Sigmoid colon (tissue), 7 donors: ENCODE measurements around the gene C1QA. TPM values are rescaled to one million over a fixed set of nuclear protein-coding genes. Genes with fewer than 3 reads are reported as not detected.

ENCODE experiments used
- DNase-seq: peaks from one replicate; pipeline ENCODE4 v3.0.0-alpha.2; 2019
- H3K27ac ChIP-seq, 4 donors: fragments of 200-600 bp; sonication (generic); one replicate each; pipeline ENCODE4 v1.5.1; 2016 to 2019; ENCODE audit warnings: mild to moderate bottlenecking in 1 of 4
- H3K27me3 ChIP-seq, 3 donors: fragments of 200-600 bp; sonication (generic); one replicate each; pipeline ENCODE4 v1.5.1; 2019; ENCODE audit warnings: mild to moderate bottlenecking in 1 of 3
- H3K36me3 ChIP-seq, 4 donors: fragments of 200-600 bp; sonication (generic); one replicate each; pipeline ENCODE4 v1.5.1; 2016 to 2019
- H3K4me1 ChIP-seq, 4 donors: fragments of 200-600 bp; sonication (generic); one replicate each; pipeline ENCODE4 v1.5.1; 2017 to 2019
- H3K4me3 ChIP-seq, 4 donors: fragments of 200-600 bp; sonication (generic); one replicate each; pipeline ENCODE4 v1.5.1; 2017 to 2019; ENCODE audit warnings: mild to moderate bottlenecking in 2 of 4, moderate library complexity in 1 of 4
- H3K9me3 ChIP-seq, 4 donors: fragments of 200-600 bp in 3 of 4; sonication (generic) in 3 of 4; one replicate each; pipeline versions ENCODE4 v1.5.1 to v1.6.1; 2013 to 2019
- EP300 ChIP-seq, 4 donors: sonication (generic); formaldehyde crosslinking; IDR thresholded peaks; one replicate each; pipeline ENCODE4 v1.6.1; 2017; ENCODE audit warnings: antibody characterized with exemption in 4 of 4
- POLR2A ChIP-seq, 2 donors: fragments of 450-650 bp; IDR thresholded peaks; one replicate each; pipeline ENCODE4 v1.6.1; 2016; ENCODE audit warnings: antibody characterized with exemption in 2 of 2, mild to moderate bottlenecking in 2 of 2, moderate library complexity in 2 of 2
- POLR2AphosphoS5 ChIP-seq, 4 donors: sonication (generic); formaldehyde crosslinking; IDR thresholded peaks; one replicate each; pipeline ENCODE4 v1.6.1; 2017; ENCODE audit warnings: antibody characterized with exemption in 4 of 4
- WGBS, 2 donors: extraction: QIAGEN DNeasy Blood & Tissue Kit; methylation state at CpG; one replicate each; pipeline ENCODE4 v1.1.7; 2013; 5-methylcytosine and 5-hydroxymethylcytosine counted together
- intact Hi-C: fragments of 100-400 bp; cut with DNase I; formaldehyde crosslinking; loops from one replicate; pipeline ENCODE4 v1.15.1; 2023
- polyA plus RNA-seq, 3 donors: library from polyadenylated mRNA; stranded (reverse); fragments of 200-250 nt; gene quantifications; one replicate each; pipeline ENCODE4 v1.2.3, GENCODE V29; 2013
- total RNA-seq, 4 donors: library from RNA; depleted of rRNA; stranded (reverse); fragments of >200 nt; gene quantifications; one replicate each; pipeline ENCODE4 v1.1.0, GENCODE V29; 2016
- TF ChIP-seq, protein P1 (sequence below), 4 experiments: fragments of 450-650 bp in 3 of 4; fragments of 200-600 bp in 1 of 4; IDR thresholded peaks; one replicate each; pipeline ENCODE4 v1.5.1; 2016 to 2019; ENCODE audit warnings: antibody characterized with exemption in 4 of 4, mild to moderate bottlenecking in 3 of 4, moderate library complexity in 2 of 4
- donor health status: healthy with polysubstance abuse.
- donor health status: Bipolar disorder and iron deficiency.
- donor health status: healthy.

C1QA gene
- total and polyA plus RNA-seq, 7 donors, result 80.3 to 523 (median 226) TPM

DNA sequence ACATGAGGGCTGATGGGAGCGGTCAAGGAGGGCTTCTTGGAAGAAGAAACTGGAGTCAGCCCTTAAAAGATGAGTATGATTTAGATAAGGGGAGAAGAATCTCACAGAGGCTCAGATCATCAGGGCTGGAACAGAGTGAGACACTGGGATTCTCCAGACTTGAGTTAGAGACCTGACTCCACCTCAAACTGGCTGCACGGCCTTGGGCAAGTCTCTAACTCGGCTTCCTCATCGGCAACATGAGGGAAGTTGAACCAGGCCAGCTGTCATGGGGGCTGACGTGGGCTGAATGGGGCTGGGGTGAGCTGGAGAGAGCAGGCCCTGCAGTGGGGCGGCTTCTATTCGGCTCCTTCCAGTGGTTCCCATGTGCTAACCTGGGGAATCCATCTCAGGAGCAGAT is 9.5 kb downstream of the C1QA start:
- H3K9me3 ChIP-seq, result no peaks in the 10 kb centered on the region
- no peak overlapping the region for H3K27ac ChIP-seq
- TF ChIP-seq EP300 (IDR thresholded peaks at IDR 0.05), result no peak
- TF ChIP-seq, protein P1, sequence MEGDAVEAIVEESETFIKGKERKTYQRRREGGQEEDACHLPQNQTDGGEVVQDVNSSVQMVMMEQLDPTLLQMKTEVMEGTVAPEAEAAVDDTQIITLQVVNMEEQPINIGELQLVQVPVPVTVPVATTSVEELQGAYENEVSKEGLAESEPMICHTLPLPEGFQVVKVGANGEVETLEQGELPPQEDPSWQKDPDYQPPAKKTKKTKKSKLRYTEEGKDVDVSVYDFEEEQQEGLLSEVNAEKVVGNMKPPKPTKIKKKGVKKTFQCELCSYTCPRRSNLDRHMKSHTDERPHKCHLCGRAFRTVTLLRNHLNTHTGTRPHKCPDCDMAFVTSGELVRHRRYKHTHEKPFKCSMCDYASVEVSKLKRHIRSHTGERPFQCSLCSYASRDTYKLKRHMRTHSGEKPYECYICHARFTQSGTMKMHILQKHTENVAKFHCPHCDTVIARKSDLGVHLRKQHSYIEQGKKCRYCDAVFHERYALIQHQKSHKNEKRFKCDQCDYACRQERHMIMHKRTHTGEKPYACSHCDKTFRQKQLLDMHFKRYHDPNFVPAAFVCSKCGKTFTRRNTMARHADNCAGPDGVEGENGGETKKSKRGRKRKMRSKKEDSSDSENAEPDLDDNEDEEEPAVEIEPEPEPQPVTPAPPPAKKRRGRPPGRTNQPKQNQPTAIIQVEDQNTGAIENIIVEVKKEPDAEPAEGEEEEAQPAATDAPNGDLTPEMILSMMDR (IDR thresholded peaks at IDR 0.05), result no peak
- TF ChIP-seq POLR2A (IDR thresholded peaks at IDR 0.05), result no peak
- no peak for TF ChIP-seq POLR2AphosphoS5 (IDR thresholded peaks at IDR 0.05)
- no peak for DNase-seq
- peaks cover 0 to 8% (median 0%) of the 10 kb centered on the region in 4 donors for H3K4me1 ChIP-seq
- 69 to 79% methylated on average over 7 of the region's 7 CpGs for WGBS, 2 donors
- intact Hi-C loops, result no loop called here
- peak overlapping the region in 2 of 4 donors; percentile 30 to 43 for H3K4me3 ChIP-seq
- no peaks in the 10 kb centered on the region for H3K27me3 ChIP-seq
- H3K36me3 ChIP-seq, result no peaks in the 10 kb centered on the region

DNA sequence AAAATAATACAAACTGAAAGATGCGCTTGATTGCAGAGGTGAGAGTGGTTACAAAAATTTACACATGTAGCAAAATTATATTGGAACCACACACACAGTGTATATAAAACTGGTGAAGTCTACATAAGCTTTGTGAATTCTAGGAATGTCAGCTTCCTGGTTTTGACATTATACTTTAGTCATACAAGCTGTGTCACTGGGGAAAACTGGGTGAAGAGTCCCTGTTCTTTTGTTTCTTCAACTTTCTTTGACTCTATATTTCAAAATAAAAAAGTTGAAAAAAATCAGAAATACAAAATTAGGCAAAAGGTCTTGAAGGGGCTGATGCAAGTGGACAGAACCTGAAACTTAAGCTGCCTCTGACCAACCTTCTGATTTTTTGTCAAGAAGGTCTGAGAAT is 10.0 kb downstream of the C1QA start:
- Histone ChIP-seq H3K9me3 (no peaks in the 10 kb centered on the region), H3K4me3 (peak overlapping the region in 1 of 4 donors; percentile 30), H3K27me3 (no peaks in the 10 kb centered on the region), H3K36me3 (no peaks in the 10 kb centered on the region), H3K4me1 (peaks cover 0 to 8% (median 0%) of the 10 kb centered on the region in 4 donors), H3K27ac (no peak overlapping the region)
- TF ChIP-seq, protein P1 (IDR thresholded peaks at IDR 0.05), result no peak
- TF ChIP-seq POLR2A (IDR thresholded peaks at IDR 0.05) (no peak), EP300 (IDR thresholded peaks at IDR 0.05) (no peak), POLR2AphosphoS5 (IDR thresholded peaks at IDR 0.05) (no peak)
- 0 to 94% methylated on average over 1 of the region's 1 CpG for WGBS, 2 donors
- no peak for DNase-seq
- intact Hi-C loops, result no loop called here

DNA sequence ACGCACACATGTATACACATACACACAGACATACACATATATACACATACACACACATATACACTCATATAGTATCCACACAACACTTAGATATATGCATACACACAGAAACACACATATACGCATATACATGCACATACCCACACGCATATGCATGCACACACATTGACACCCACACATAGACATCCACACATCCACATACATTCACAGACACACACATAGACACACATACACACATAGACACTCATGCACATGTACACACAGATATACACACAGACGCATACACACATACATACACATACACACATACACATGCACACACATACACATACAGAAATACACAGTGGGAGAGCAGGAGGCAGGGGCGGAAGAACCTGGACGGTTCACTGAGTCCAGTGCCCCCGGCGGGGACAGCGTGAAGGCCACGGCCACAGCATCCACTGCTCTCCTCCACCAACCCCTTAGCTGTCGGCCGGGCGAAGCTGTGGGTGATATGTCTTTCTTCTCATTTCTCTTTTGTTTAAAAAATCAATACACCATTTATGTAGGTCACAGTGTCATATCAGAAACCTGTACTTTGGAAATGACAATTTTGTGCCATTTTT is 13.8 kb downstream of the C1QA start:
- WGBS, 2 donors, result 90 to 94% methylated on average over 13 of the region's 13 CpGs
- no peak overlapping the region for H3K27ac ChIP-seq
- TF ChIP-seq EP300 (IDR thresholded peaks at IDR 0.05), result no peak
- TF ChIP-seq, protein P1 (IDR thresholded peaks at IDR 0.05), result no peak
- no peak for TF ChIP-seq POLR2A (IDR thresholded peaks at IDR 0.05)
- no peak for TF ChIP-seq POLR2AphosphoS5 (IDR thresholded peaks at IDR 0.05)
- no peaks in the 10 kb centered on the region for H3K9me3 ChIP-seq
- no peak overlapping the region for H3K4me3 ChIP-seq
- H3K4me1 ChIP-seq, result no peaks in the 10 kb centered on the region
- no peaks in the 10 kb centered on the region for H3K36me3 ChIP-seq
- intact Hi-C loops, result no loop called here
- H3K27me3 ChIP-seq, result peaks cover 0 to 5% (median 0%) of the 10 kb centered on the region in 3 donors
- no peak for DNase-seq

- H3K27me3 ChIP-seq, result peaks cover 0 to 22% (median 0%) of the 10 kb centered on the region in 3 donors
- WGBS, 2 donors, result 76 to 81% methylated on average over 15 of the region's 15 CpGs
- intact Hi-C loops, result no loop called here
Measured at GRCh38 chr1:22651941-22652856, 15.8 kb downstream of the C1QA start.

More at GRCh38 chr1:22651941-22652856, 15.8 kb downstream of the C1QA start:
- TF ChIP-seq EP300 (IDR thresholded peaks at IDR 0.05) (no peak), POLR2AphosphoS5 (IDR thresholded peaks at IDR 0.05) (no peak), POLR2A (IDR thresholded peaks at IDR 0.05) (no peak)
- TF ChIP-seq, protein P1 (IDR thresholded peaks at IDR 0.05), result no peak
- DNase-seq, result no peak
- Histone ChIP-seq H3K4me3 (no peak overlapping the region), H3K36me3 (no peaks in the 10 kb centered on the region), H3K4me1 (no peaks in the 10 kb centered on the region), H3K27ac (peak overlapping the region in 2 of 4 donors; percentile 21 to 23), H3K9me3 (no peaks in the 10 kb centered on the region)
